Type B pancreatic cell (in vitro differentiated cells): Measurements from ENCODE around the gene PAFAH1B2. TPM values are rescaled to one million over a fixed set of nuclear protein-coding genes. Genes with fewer than 3 reads are reported as not detected.
A peak's percentile ranks its signal among the peaks of the same experiment; 100 is the strongest.

Source experiments
- DNase-seq: peaks from one replicate; pipeline ENCODE4 v3.0.0; 2021; ENCODE audit warnings: mixed read lengths; ENCODE audit not compliant: unreplicated experiment; ENCODE audit errors: extremely low spot score
- H3K27ac Mint-ChIP-seq: 2 replicates; pipeline ENCODE4 v1.8.0; 2021; ENCODE audit warnings: mild to moderate bottlenecking, mixed read lengths
- H3K27me3 Mint-ChIP-seq: 2 replicates; pipeline ENCODE4 v1.8.0; 2021; ENCODE audit warnings: mixed read lengths
- H3K36me3 Mint-ChIP-seq: 2 replicates; pipeline ENCODE4 v1.8.0; 2021; ENCODE audit warnings: mixed read lengths
- H3K4me1 Mint-ChIP-seq: one replicate; pipeline ENCODE4 v1.8.0; 2021; ENCODE audit warnings: mixed read lengths; ENCODE audit not compliant: unreplicated experiment
- H3K4me3 Mint-ChIP-seq: 2 replicates; pipeline ENCODE4 v1.8.0; 2021; ENCODE audit warnings: mild to moderate bottlenecking, mixed read lengths
- H3K9me3 Mint-ChIP-seq: 2 replicates; pipeline ENCODE4 v1.8.0; 2021; ENCODE audit warnings: mixed read lengths
- CTCF ChIP-seq: fragments of 200-600 bp; sonication (generic); conservative IDR thresholded peaks from 2 replicates; pipeline ENCODE4 v1.5.0; 2021; ENCODE audit warnings: antibody characterized with exemption, mild to moderate bottlenecking
- total RNA-seq: library from RNA; stranded (reverse); gene quantifications from 2 replicates; pipeline ENCODE4 v1.2.1, GENCODE V29; 2021; ENCODE audit warnings: low replicate concordance

Gene PAFAH1B2
- total RNA-seq, 1 donor from 2014 or later = 94.5 TPM

DNA sequence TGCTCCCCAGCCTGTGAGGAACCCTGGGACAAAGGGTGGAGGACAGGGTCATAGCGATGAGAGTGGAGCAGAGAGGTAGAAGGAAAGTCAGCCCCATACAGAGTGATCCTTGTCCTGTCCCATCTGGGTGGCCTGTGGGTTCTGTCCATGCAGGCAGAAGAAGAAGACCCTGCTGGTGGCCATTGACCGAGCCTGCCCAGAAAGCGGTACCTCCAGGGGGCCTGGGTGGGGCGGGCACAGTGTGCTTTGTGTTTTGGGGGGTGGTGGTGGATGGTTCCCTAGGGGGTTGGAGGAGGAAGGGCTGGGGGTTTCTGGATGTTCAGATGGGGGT is 42.3 kb downstream of the PAFAH1B2 start:
- H3K4me3 Mint-ChIP-seq = no peak overlapping the region
- no peak for DNase-seq
- H3K9me3 Mint-ChIP-seq = no peaks in the 10 kb centered on the region
- H3K36me3 Mint-ChIP-seq = peaks cover 20% of the 10 kb centered on the region
- H3K27me3 Mint-ChIP-seq = no peaks in the 10 kb centered on the region
- H3K4me1 Mint-ChIP-seq = peaks cover 10% of the 10 kb centered on the region
- TF ChIP-seq CTCF = no peak
- peak overlapping the region; percentile 48 for H3K27ac Mint-ChIP-seq

- no peak overlapping the region for H3K4me3 Mint-ChIP-seq
- peak; percentile 53 for DNase-seq
Measured at GRCh38 chr11:117187007-117187406, 42.9 kb downstream of the PAFAH1B2 start.

GRCh38 chr11:117187428-117187798 is 43.3 kb downstream of the PAFAH1B2 start:
- peak; percentile 59 for DNase-seq
- H3K9me3 Mint-ChIP-seq = no peaks in the 10 kb centered on the region
- H3K27me3 Mint-ChIP-seq = no peaks in the 10 kb centered on the region
- no peak for TF ChIP-seq CTCF
- H3K36me3 Mint-ChIP-seq = peaks cover 24% of the 10 kb centered on the region
- peaks cover 10% of the 10 kb centered on the region for H3K4me1 Mint-ChIP-seq
- no peak overlapping the region for H3K4me3 Mint-ChIP-seq
- no peak overlapping the region for H3K27ac Mint-ChIP-seq

More at GRCh38 chr11:117187007-117187406, 42.9 kb downstream of the PAFAH1B2 start:
- no peak for TF ChIP-seq CTCF
- Mint-ChIP-seq H3K9me3 (no peaks in the 10 kb centered on the region), H3K36me3 (peaks cover 23% of the 10 kb centered on the region), H3K27ac (no peak overlapping the region), H3K4me1 (peaks cover 10% of the 10 kb centered on the region), H3K27me3 (no peaks in the 10 kb centered on the region)

DNA sequence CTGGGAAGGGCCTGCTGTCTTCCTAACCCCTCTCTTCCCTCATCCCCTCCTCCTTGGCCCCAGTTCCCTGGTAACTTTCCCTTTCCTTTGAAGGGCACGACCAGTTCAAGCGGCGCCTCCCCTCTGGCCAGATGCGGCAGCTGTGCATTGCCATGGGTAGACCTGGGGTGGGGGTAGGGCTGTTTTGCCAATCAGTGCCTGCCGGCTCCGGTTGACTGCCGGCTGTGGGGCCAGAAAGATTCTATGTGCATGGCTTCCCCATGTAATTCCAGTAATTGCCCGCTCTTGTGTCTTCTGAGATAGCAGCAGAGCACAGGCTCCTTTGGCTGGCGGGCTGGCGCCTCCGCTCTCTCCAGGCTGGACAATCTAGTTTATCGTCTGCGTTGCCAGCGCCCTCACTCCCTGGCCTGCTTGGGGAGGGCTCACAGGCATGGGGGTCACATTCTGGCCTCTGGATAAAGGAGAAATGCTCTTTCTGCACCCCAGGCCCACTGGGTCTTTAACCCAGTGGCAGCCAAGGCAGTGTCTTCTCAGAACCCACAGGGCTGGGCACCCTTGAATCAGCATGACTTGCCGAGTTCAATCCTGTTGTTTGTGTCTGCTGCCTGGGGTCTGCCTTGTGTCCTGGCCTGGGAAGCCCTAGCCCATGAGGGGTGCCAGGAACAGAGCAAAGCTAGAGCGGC is 43.9 kb downstream of the PAFAH1B2 start:
- Mint-ChIP-seq H3K9me3 (no peaks in the 10 kb centered on the region), H3K36me3 (peaks cover 22% of the 10 kb centered on the region), H3K4me3 (no peak overlapping the region), H3K27ac (no peak overlapping the region), H3K4me1 (peaks cover 10% of the 10 kb centered on the region), H3K27me3 (no peaks in the 10 kb centered on the region)
- TF ChIP-seq CTCF = no peak
- peak; percentile 57 for DNase-seq

DNA sequence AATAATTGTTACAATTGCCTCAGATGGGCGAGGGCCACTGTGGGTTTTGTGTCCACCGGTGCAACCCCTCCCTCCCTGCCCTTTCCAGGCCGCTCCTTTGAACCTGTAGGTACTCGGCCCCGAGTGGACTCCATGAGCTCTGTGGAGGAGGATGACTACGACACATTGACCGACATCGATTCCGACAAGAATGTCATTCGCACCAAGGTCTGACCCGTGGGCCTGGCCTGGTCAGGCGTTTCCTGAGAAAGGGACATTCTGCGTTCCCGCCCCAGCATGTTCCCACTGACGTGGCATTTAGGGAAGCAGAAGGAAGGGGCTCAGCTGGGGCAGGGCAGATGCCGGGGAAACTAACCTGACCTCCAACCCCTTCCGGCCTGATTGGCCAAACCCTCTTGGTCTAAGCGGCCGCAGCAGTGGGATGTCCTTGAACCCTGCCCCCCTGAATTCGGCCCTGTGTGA is 44.6 kb downstream of the PAFAH1B2 start:
- Mint-ChIP-seq H3K27me3 (no peaks in the 10 kb centered on the region), H3K4me3 (no peak overlapping the region)
- TF ChIP-seq CTCF = no peak

More for the DNA sequence above, 44.6 kb downstream of the PAFAH1B2 start:
- Mint-ChIP-seq H3K4me1 (peaks cover 8% of the 10 kb centered on the region), H3K9me3 (no peaks in the 10 kb centered on the region), H3K36me3 (peaks cover 22% of the 10 kb centered on the region), H3K27ac (no peak overlapping the region)
- DNase-seq = peak; percentile 57
